HCT116 (cell line): ENCODE measurements around the gene HACD3. TPM values are rescaled to one million over a fixed set of nuclear protein-coding genes. Genes with fewer than 3 reads are reported as not detected.

ENCODE experiments used
- ATAC-seq: fragments of 200-7000 bp; cut with Tn5 transposase; 2 replicates; pipeline ENCODE4 v1.9.1; 2020; ENCODE audit warnings: mild to moderate bottlenecking, moderate library complexity
- BruUV-seq: library from RNA; stranded (reverse); fragments of 400-500 nt; replicated peaks from 2 replicates; lab custom pipeline; 2021; lab: Mats Ljungman, UMichigan
- CTCF ChIA-PET: fragments of 300-600 bp; sonication (Branson Sonifier 250); formaldehyde crosslinking; loops from one replicate; lab custom pipeline; 2021; ENCODE audit warnings: antibody characterized with exemption; lab: Charles Lee
- POLR2A ChIA-PET: fragments of 300-600, 350-600 bp; sonication (Branson Sonifier 250); formaldehyde crosslinking; loops from one replicate; lab custom pipeline; 2021; ENCODE audit warnings: antibody characterized with exemption; lab: Charles Lee
- RAD21 ChIA-PET, 2 experiments: fragments of 300-600 bp; sonication (Branson Sonifier 250); formaldehyde crosslinking; loops; one replicate each; lab custom pipeline; 2023; ENCODE audit warnings: low total read pairs in 2 of 2; ENCODE audit not compliant: uncharacterized antibody in 2 of 2, unreplicated experiment in 2 of 2, low non-redundant PET in 1 of 2; lab: Charles Lee
- DNase-seq: peaks from one replicate; pipeline ENCODE4 v3.0.0-alpha.2; 2010; ENCODE audit warnings: low read depth, low spot score
- H2AFZ ChIP-seq: fragments of 200-600 bp; shearing (Covaris generic), sonication (generic); 2 replicates; pipeline ENCODE4 v1.6.1; 2017; ENCODE audit warnings: low read depth, mixed run types, mixed read lengths, antibody characterized with exemption, low read length; ENCODE audit not compliant: poor library complexity, severe bottlenecking
- H3K27ac ChIP-seq: 2 replicates; pipeline ENCODE4 v1.5.1; 2012; ENCODE audit warnings: low read depth, low read length
- H3K27me3 ChIP-seq: fragments of 200-600 bp; sonication (generic); 2 replicates; pipeline ENCODE4 v1.6.1; 2016; ENCODE audit warnings: mixed run types, low read length, mixed read lengths; ENCODE audit not compliant: insufficient read depth
- H3K36me3 ChIP-seq, 2 experiments: fragments of 200-500 bp in 1 of 2; fragments of 200-600 bp in 1 of 2; sonication (Bioruptor generic) in 1 of 2; sonication (generic) in 1 of 2; 2 replicates each; pipeline versions ENCODE4 v1.5.1 to v1.6.1; 2014 to 2016; ENCODE audit warnings: low read length in 2 of 2, inconsistent platforms in 1 of 2, mixed read lengths in 1 of 2, mixed run types in 1 of 2; ENCODE audit not compliant: insufficient read depth in 2 of 2, control insufficient read depth in 1 of 2
- H3K4me1 ChIP-seq, 2 experiments: fragments of 200-600 bp in 1 of 2; sonication (generic) in 1 of 2; 2 replicates each; pipeline versions ENCODE4 v1.5.1 to v1.6.1; 2012 to 2017; ENCODE audit warnings: low read length in 2 of 2, inconsistent platforms in 1 of 2, mild to moderate bottlenecking in 1 of 2, mixed read lengths in 1 of 2, mixed run types in 1 of 2, moderate library complexity in 1 of 2; ENCODE audit not compliant: insufficient read depth in 2 of 2, control insufficient read depth in 1 of 2
- H3K4me2 ChIP-seq: fragments of 200-600 bp; sonication (generic); 2 replicates; pipeline ENCODE4 v1.6.1; 2017; ENCODE audit warnings: mixed run types, low read length, mixed read lengths
- H3K4me3 ChIP-seq, 2 experiments: fragments of 200-600 bp in 1 of 2; sonication (generic) in 1 of 2; replicated peaks in 1 of 2; 2 replicates each; pipeline ENCODE4 v1.5.1; 2011 to 2016; ENCODE audit warnings: low read length in 2 of 2, control low read depth in 1 of 2, low read depth in 1 of 2, mild to moderate bottlenecking in 1 of 2, mixed read lengths in 1 of 2, mixed run types in 1 of 2
- H3K79me2 ChIP-seq: fragments of 200-600 bp; sonication (generic); 2 replicates; pipeline ENCODE4 v1.6.1; 2017; ENCODE audit warnings: mild to moderate bottlenecking, mixed run types, low read length, moderate library complexity, mixed read lengths; ENCODE audit not compliant: insufficient read depth
- H3K9ac ChIP-seq: fragments of 200-600 bp; sonication (generic); 2 replicates; pipeline ENCODE4 v1.6.1; 2016; ENCODE audit warnings: low read length, mixed read lengths
- H3K9me2 ChIP-seq: fragments of 200-600 bp; sonication (generic), shearing (Covaris generic); 2 replicates; pipeline ENCODE4 v1.6.1; 2017; ENCODE audit warnings: mixed run types, mild to moderate bottlenecking, moderate library complexity; ENCODE audit not compliant: insufficient read depth
- H3K9me3 ChIP-seq, 2 experiments: fragments of 200-500 bp in 1 of 2; fragments of 200-600 bp in 1 of 2; sonication (Bioruptor generic) in 1 of 2; sonication (generic) in 1 of 2; 2 replicates each; pipeline ENCODE4 v1.6.1; 2014 to 2017; ENCODE audit warnings: low read length in 2 of 2, mixed read lengths in 2 of 2, inconsistent platforms in 1 of 2, low read depth in 1 of 2, mild to moderate bottlenecking in 1 of 2, mixed run types in 1 of 2, moderate library complexity in 1 of 2; ENCODE audit not compliant: control insufficient read depth in 1 of 2, insufficient read depth in 1 of 2
- H4K20me1 ChIP-seq: fragments of 200-600 bp; sonication (generic), shearing (Covaris generic); 2 replicates; pipeline ENCODE4 v1.6.1; 2017; ENCODE audit warnings: mixed run types, mild to moderate bottlenecking, moderate library complexity; ENCODE audit not compliant: insufficient read depth
- CBX3 ChIP-seq: IDR thresholded peaks from 2 replicates; pipeline ENCODE4 v1.6.1; 2012; ENCODE audit warnings: low read depth
- EGR1 ChIP-seq: IDR thresholded peaks from 2 replicates; pipeline ENCODE4 v1.6.1; 2012; ENCODE audit warnings: low read depth
- EZH2 ChIP-seq: fragments of 200-600 bp; sonication (generic); IDR thresholded peaks from 2 replicates; pipeline ENCODE4 v1.6.1; 2017; ENCODE audit warnings: antibody characterized with exemption, mixed run types
- EZH2phosphoT487 ChIP-seq: fragments of 200-600 bp; IDR thresholded peaks from 2 replicates; pipeline ENCODE4 v1.6.1; 2018; ENCODE audit warnings: antibody characterized with exemption, borderline replicate concordance
- FOSL1 ChIP-seq: IDR thresholded peaks from 2 replicates; pipeline ENCODE4 v1.6.1; 2012; ENCODE audit warnings: low read depth
- RAD21 ChIP-seq: IDR thresholded peaks from 2 replicates; pipeline ENCODE4 v1.6.1; 2012; ENCODE audit warnings: low read depth, mild to moderate bottlenecking
- SIN3A ChIP-seq: IDR thresholded peaks from 2 replicates; pipeline ENCODE4 v1.6.1; 2012; ENCODE audit warnings: low read depth
- SP1 ChIP-seq: IDR thresholded peaks from 2 replicates; pipeline ENCODE4 v1.6.1; 2012; ENCODE audit warnings: low read depth
- TCF7L2 ChIP-seq: IDR thresholded peaks from 2 replicates; pipeline ENCODE4 v1.7.0; 2011; ENCODE audit warnings: borderline replicate concordance, inconsistent platforms; ENCODE audit not compliant: insufficient read depth, insufficient read length; ENCODE audit errors: extremely low read depth
- YY1 ChIP-seq: IDR thresholded peaks from 2 replicates; pipeline ENCODE4 v1.6.1; 2011; ENCODE audit warnings: low read length, low read depth, moderate library complexity, mild to moderate bottlenecking; ENCODE audit not compliant: insufficient replicate concordance; ENCODE audit errors: extremely low read depth
- ZFX ChIP-seq: fragments of 450-650 bp; IDR thresholded peaks from 2 replicates; pipeline ENCODE4 v1.6.1; 2017
- ZNF274 ChIP-seq: fragments of 200-500 bp; sonication (Bioruptor generic); IDR thresholded peaks from 2 replicates; pipeline ENCODE4 v1.6.1; 2014; ENCODE audit warnings: mild to moderate bottlenecking, low read depth, low read length, inconsistent platforms
- intact Hi-C: fragments of 100-400 bp; cut with micrococcal nuclease; formaldehyde crosslinking; loops from 2 replicates; pipeline ENCODE4 v1.10.0; 2022
- total RNA-seq: library from RNA; stranded (reverse); gene quantifications from one replicate; pipeline ENCODE4 v1.2.1, GENCODE V29; 2021; ENCODE audit not compliant: unreplicated experiment
- TF ChIP-seq, protein P1 (sequence below), 3 experiments: fragments of 200-600 bp in 1 of 3; sonication (generic) in 1 of 3; IDR thresholded peaks in 2 of 3; conservative IDR thresholded peaks in 1 of 3; 2 replicates each; pipeline ENCODE4 v1.5.1; 2012 to 2017; ENCODE audit warnings: low read depth in 2 of 3, low read length in 2 of 3, antibody characterized with exemption in 1 of 3, borderline replicate concordance in 1 of 3, control low read depth in 1 of 3, mild to moderate bottlenecking in 1 of 3, mixed read lengths in 1 of 3, mixed run types in 1 of 3, moderate library complexity in 1 of 3; ENCODE audit not compliant: insufficient read depth in 1 of 3
- TF ChIP-seq, protein P2 (sequence below): IDR thresholded peaks from 2 replicates; pipeline ENCODE4 v1.6.1; 2012; ENCODE audit warnings: low read depth
- TF ChIP-seq, protein P3 (sequence below): IDR thresholded peaks from 2 replicates; pipeline ENCODE4 v1.6.1; 2012
- TF ChIP-seq, protein P4 (sequence below): IDR thresholded peaks from 2 replicates; pipeline ENCODE4 v1.6.1; 2012

Gene HACD3
- total RNA-seq, 1 experiment from 2014 or later: 57.5 TPM

DNA sequence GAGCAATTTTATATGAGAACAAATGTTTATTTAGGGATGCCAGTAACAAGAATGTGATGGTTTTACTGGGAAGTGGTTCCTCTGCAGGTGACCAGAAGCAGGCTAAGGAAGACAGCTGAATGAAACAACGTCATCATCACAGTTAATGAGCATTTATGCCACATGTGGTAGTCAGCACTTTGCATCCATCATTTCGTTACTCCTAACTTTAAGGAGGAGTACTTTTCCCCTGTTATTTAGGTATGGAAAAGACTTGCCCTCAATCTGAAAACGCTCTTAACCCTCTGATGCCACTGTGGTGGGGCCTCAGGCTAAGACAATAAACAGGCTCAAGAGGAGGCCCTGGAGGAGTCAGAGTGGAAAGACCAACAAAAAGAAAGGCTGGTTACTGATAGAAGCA is 49.5 kb downstream of the HACD3 start:
- no peak overlapping the region for H2AFZ ChIP-seq
- intact Hi-C loops: no loop called here
- no peaks in the 10 kb centered on the region for H3K27me3 ChIP-seq
- ATAC-seq: no peak; the same call in 1 of the 2 replicates
- POLR2A ChIA-PET: no interaction called here
- H4K20me1 ChIP-seq: no peaks in the 10 kb centered on the region
- no peak overlapping the region for H3K27ac ChIP-seq
- H3K9ac ChIP-seq: no peak overlapping the region
- no peak for DNase-seq
- H3K4me1 ChIP-seq: no peaks in the 10 kb centered on the region
- no peaks in the 10 kb centered on the region for H3K9me2 ChIP-seq
- peaks cover 27 to 54% of the 10 kb centered on the region in 2 experiments for H3K36me3 ChIP-seq
- RAD21 ChIA-PET: interaction anchor here in 1 of 2 experiments (0.6 kb wide), 1 partner anchor 63 kb away, joined by 4 read pairs; no protein-coding TSS in a partner anchor
- no peak overlapping the region for H3K4me3 ChIP-seq
- H3K9me3 ChIP-seq: no peaks in the 10 kb centered on the region
- no TSS peak for BruUV-seq
- CTCF ChIA-PET: no interaction called here
- TF ChIP-seq RAD21: no peak
- no peak for TF ChIP-seq EGR1
- no peak for TF ChIP-seq EZH2phosphoT487
- TF ChIP-seq, protein P1, sequence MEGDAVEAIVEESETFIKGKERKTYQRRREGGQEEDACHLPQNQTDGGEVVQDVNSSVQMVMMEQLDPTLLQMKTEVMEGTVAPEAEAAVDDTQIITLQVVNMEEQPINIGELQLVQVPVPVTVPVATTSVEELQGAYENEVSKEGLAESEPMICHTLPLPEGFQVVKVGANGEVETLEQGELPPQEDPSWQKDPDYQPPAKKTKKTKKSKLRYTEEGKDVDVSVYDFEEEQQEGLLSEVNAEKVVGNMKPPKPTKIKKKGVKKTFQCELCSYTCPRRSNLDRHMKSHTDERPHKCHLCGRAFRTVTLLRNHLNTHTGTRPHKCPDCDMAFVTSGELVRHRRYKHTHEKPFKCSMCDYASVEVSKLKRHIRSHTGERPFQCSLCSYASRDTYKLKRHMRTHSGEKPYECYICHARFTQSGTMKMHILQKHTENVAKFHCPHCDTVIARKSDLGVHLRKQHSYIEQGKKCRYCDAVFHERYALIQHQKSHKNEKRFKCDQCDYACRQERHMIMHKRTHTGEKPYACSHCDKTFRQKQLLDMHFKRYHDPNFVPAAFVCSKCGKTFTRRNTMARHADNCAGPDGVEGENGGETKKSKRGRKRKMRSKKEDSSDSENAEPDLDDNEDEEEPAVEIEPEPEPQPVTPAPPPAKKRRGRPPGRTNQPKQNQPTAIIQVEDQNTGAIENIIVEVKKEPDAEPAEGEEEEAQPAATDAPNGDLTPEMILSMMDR (IDR thresholded peaks at IDR 0.05 in 2 of 3, conservative IDR thresholded peaks at IDR 0.05 in 1 of 3; ENCODE audit: borderline replicate concordance in 1 of 3, insufficient read depth in 1 of 3, low read depth in 2 of 3, low read length in 2 of 3): no peak
- no peak for TF ChIP-seq ZNF274
- no peak for TF ChIP-seq FOSL1
- H3K4me2 ChIP-seq: no peak overlapping the region
- H3K79me2 ChIP-seq: no peaks in the 10 kb centered on the region

DNA sequence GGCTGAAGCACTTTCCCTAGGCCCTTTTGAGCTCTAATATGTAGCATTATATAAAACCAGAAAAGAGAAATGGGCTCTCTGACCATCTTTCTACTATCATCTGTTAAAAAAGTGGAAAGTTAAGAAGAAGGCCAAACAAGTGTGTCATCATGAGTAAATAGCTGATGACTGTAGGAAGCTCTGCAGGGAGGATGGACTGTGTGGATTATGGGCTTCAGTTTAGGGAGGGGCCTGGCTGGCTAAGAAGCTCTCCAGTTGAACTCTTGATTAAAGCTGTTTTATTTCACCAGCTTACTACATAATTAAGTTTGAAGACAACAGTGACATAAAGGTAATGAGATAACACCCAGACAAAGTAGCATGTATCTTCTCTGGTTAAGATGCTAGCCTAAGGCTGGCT is 50.0 kb downstream of the HACD3 start:
- Histone ChIP-seq H3K36me3 (peaks cover 27 to 52% of the 10 kb centered on the region in 2 experiments), H2AFZ (no peak overlapping the region), H3K27me3 (no peaks in the 10 kb centered on the region), H3K79me2 (no peaks in the 10 kb centered on the region), H3K4me3 (no peak overlapping the region), H3K9me2 (no peaks in the 10 kb centered on the region), H3K4me2 (no peak overlapping the region), H3K27ac (no peak overlapping the region), H3K9me3 (no peaks in the 10 kb centered on the region), H3K4me1 (no peaks in the 10 kb centered on the region), H4K20me1 (no peaks in the 10 kb centered on the region), H3K9ac (no peak overlapping the region)
- RAD21 ChIA-PET: interaction anchor here in 1 of 2 experiments (0.6 kb wide), 1 partner anchor 63 kb away, joined by 4 read pairs; no protein-coding TSS in a partner anchor
- no peak for DNase-seq
- CTCF ChIA-PET: no interaction called here
- no peak for ATAC-seq
- intact Hi-C loops: no loop called here
- POLR2A ChIA-PET: no interaction called here
- no TSS peak for BruUV-seq
- TF ChIP-seq, protein P2, sequence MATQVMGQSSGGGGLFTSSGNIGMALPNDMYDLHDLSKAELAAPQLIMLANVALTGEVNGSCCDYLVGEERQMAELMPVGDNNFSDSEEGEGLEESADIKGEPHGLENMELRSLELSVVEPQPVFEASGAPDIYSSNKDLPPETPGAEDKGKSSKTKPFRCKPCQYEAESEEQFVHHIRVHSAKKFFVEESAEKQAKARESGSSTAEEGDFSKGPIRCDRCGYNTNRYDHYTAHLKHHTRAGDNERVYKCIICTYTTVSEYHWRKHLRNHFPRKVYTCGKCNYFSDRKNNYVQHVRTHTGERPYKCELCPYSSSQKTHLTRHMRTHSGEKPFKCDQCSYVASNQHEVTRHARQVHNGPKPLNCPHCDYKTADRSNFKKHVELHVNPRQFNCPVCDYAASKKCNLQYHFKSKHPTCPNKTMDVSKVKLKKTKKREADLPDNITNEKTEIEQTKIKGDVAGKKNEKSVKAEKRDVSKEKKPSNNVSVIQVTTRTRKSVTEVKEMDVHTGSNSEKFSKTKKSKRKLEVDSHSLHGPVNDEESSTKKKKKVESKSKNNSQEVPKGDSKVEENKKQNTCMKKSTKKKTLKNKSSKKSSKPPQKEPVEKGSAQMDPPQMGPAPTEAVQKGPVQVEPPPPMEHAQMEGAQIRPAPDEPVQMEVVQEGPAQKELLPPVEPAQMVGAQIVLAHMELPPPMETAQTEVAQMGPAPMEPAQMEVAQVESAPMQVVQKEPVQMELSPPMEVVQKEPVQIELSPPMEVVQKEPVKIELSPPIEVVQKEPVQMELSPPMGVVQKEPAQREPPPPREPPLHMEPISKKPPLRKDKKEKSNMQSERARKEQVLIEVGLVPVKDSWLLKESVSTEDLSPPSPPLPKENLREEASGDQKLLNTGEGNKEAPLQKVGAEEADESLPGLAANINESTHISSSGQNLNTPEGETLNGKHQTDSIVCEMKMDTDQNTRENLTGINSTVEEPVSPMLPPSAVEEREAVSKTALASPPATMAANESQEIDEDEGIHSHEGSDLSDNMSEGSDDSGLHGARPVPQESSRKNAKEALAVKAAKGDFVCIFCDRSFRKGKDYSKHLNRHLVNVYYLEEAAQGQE: no peak
- TF ChIP-seq SIN3A (no peak), CBX3 (no peak), EZH2phosphoT487 (no peak), ZFX (no peak), TCF7L2 (no peak), SP1 (no peak), FOSL1 (no peak), EZH2 (no peak), YY1 (no peak)
- TF ChIP-seq, protein P3, sequence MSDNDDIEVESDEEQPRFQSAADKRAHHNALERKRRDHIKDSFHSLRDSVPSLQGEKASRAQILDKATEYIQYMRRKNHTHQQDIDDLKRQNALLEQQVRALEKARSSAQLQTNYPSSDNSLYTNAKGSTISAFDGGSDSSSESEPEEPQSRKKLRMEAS: no peak
- TF ChIP-seq, protein P4, sequence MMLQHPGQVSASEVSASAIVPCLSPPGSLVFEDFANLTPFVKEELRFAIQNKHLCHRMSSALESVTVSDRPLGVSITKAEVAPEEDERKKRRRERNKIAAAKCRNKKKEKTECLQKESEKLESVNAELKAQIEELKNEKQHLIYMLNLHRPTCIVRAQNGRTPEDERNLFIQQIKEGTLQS: no peak
